Large intestine (tissue), 3 donors: ENCODE results near the gene CNNM3. TPM values are rescaled to one million over a fixed set of nuclear protein-coding genes. Genes with fewer than 3 reads are reported as not detected.
A peak's percentile ranks its signal among the peaks of the same experiment; 100 is the strongest.

Experiments
- DNase-seq, 2 donors: peaks; one replicate each; pipeline versions ENCODE4 v3.0.0 to v3.0.0-alpha.2; 2013
- H3K27ac ChIP-seq: one replicate; pipeline ENCODE4 v1.5.1; 2013; ENCODE audit warnings: low read length
- H3K27me3 ChIP-seq: 2 replicates; pipeline ENCODE4 v1.6.1; 2013; ENCODE audit warnings: low read length; ENCODE audit not compliant: control insufficient read depth, insufficient read depth
- H3K36me3 ChIP-seq: 2 replicates; pipeline ENCODE4 v1.6.1; 2013; ENCODE audit warnings: low read length; ENCODE audit not compliant: control insufficient read depth, insufficient read depth
- H3K4me1 ChIP-seq: one replicate; pipeline ENCODE4 v1.6.1; 2013; ENCODE audit warnings: low read length; ENCODE audit not compliant: control insufficient read depth, insufficient read depth
- H3K4me3 ChIP-seq: one replicate; pipeline ENCODE4 v1.5.1; 2013; ENCODE audit warnings: low read length
- H3K9me3 ChIP-seq: one replicate; pipeline ENCODE4 v1.6.1; 2013; ENCODE audit warnings: mild to moderate bottlenecking, low read depth, low read length, moderate library complexity; ENCODE audit not compliant: control insufficient read depth
- WGBS: methylation state at CpG from one replicate; pipeline ENCODE4 v1.1.5; 2013; ENCODE audit warnings: low lambda C conversion rate; ENCODE audit not compliant: insufficient coverage; 5-methylcytosine and 5-hydroxymethylcytosine counted together
- polyA plus RNA-seq: library from polyadenylated mRNA; unstranded; fragments of 120-200 nt; gene quantifications from one replicate; pipeline ENCODE4 v1.2.1, GENCODE V29; 2013

The CNNM3 gene
- polyA plus RNA-seq, 1 donor: 35.0 TPM

DNA sequence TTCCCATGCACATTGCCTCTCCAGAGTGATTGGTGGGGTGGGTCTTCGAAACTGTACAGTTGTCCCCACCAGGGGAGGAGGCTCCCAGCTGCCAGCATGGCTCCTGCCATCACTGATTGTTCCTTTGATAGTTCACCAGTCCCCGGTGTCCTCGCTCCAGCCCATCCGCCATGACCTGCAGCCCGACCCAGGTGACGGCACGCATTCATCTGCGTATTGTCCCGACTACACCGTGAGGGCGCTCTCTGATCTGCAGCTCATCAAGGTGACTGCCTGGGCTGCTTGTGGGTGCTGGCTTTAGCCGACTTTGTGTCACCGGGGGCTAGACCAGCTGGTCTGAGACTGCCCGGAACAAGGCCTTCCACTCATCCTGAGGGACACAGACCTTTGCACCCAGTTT is 12.4 kb downstream of the CNNM3 start:
- H3K4me1 ChIP-seq: peaks cover 20% of the 10 kb centered on the region
- no peak overlapping the region for H3K4me3 ChIP-seq
- peaks cover 85% of the 10 kb centered on the region for H3K36me3 ChIP-seq
- no peak overlapping the region for H3K27ac ChIP-seq
- no peak for DNase-seq
- H3K9me3 ChIP-seq: no peaks in the 10 kb centered on the region
- WGBS: no CpG with 5 or more reads among the region's 14 CpGs
- no peaks in the 10 kb centered on the region for H3K27me3 ChIP-seq

DNA sequence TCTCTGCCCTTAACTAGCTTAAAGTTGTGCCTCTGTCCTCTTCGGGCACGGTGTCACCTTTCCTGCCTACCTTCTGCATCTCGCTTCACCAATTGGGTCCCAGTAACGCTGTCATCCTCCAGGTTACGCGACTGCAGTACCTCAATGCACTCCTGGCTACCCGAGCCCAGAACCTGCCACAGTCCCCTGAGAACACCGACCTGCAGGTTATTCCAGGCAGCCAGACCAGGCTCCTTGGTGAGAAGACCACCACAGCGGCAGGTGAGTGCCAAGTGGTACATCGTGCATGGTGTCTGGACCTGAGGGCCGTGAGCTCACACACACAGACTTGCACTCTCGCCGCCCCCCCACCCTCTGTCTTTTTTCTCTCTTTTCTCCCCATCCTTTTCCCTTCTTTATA is 12.8 kb downstream of the CNNM3 start:
- Histone ChIP-seq H3K9me3 (no peaks in the 10 kb centered on the region), H3K27ac (no peak overlapping the region), H3K27me3 (no peaks in the 10 kb centered on the region), H3K4me3 (no peak overlapping the region), H3K36me3 (peaks cover 83% of the 10 kb centered on the region), H3K4me1 (peaks cover 21% of the 10 kb centered on the region)
- 100% methylated on average over 1 of the region's 13 CpGs for WGBS
- DNase-seq: no peak

DNA sequence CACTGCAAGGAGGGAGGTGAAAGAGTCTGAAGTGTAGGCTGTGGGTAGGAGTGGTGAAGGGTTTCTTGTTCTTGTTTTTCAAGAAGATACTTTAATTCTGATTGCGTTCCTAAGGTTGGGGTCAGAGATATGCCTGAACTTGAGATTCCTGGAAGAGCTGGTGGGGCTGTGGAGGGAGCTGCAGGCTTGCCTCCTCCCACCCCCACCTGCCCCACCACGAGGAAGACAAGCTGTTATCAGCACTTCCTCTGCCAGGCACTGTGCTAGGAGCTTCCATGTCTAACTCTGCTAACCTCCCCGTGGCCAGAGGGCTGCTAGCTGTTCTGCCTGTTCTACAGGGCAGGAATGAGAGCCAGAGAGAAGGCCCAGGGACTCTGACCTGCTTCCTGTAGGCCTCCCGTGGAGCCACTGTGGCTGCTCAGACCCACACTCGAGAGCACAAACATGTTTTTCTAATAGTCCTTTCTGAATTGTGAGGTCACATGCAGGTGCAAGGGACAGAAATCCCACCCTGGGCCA is 14.0 kb downstream of the CNNM3 start:
- WGBS: no CpG with 5 or more reads among the region's 5 CpGs
- Histone ChIP-seq H3K4me3 (no peak overlapping the region), H3K9me3 (no peaks in the 10 kb centered on the region), H3K27me3 (no peaks in the 10 kb centered on the region), H3K4me1 (peaks cover 14% of the 10 kb centered on the region), H3K36me3 (peaks cover 84% of the 10 kb centered on the region), H3K27ac (no peak overlapping the region)
- no peak for DNase-seq

DNA sequence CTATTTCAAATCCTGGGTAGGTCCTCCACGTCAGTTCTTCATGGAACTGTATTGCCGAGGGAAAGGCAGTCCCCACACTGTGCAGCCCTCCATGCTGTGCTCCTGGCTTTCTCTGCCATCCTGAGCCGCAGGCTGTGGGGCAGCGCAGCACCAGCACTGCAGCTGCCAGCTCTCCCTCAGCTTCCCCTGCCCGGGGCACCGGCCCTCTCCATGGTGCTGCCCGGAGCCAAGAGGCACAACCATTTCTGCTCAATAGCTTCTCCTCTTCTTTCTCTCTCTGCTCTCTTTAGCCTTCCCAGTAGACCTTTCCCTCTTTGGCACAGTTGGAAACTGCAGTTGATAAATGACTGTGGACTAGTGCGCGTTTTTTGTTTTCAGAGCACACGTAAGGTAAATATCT is 15.6 kb downstream of the CNNM3 start:
- DNase-seq: no peak
- Histone ChIP-seq H3K4me3 (no peak overlapping the region), H3K9me3 (no peaks in the 10 kb centered on the region), H3K27ac (no peak overlapping the region), H3K27me3 (no peaks in the 10 kb centered on the region), H3K4me1 (peaks cover 14% of the 10 kb centered on the region), H3K36me3 (peaks cover 76% of the 10 kb centered on the region)
- WGBS: no CpG with 5 or more reads among the region's 10 CpGs

DNA sequence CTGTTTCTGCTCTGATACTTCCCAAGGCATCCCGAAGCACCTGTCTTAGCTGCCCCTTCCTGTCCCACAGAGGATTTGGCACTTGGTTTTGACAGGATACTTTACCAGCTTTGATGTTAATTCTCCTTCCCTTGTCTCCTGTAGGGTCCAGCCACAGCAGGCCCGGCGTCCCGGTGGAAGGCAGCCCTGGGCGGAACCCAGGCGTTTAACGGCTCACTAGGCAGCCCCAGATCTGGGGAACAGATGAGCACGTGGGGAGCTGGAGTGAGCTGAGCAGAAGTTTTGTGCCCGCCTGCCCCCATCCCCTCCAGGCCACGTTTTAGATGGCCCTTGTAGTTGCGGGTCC is 16.3 kb downstream of the CNNM3 start:
- H3K4me1 ChIP-seq: peaks cover 14% of the 10 kb centered on the region
- no CpG with 5 or more reads among the region's 11 CpGs for WGBS
- H3K4me3 ChIP-seq: no peak overlapping the region
- H3K27ac ChIP-seq: no peak overlapping the region
- no peaks in the 10 kb centered on the region for H3K27me3 ChIP-seq
- DNase-seq: no peak
- peaks cover 71% of the 10 kb centered on the region for H3K36me3 ChIP-seq
- no peaks in the 10 kb centered on the region for H3K9me3 ChIP-seq

DNA sequence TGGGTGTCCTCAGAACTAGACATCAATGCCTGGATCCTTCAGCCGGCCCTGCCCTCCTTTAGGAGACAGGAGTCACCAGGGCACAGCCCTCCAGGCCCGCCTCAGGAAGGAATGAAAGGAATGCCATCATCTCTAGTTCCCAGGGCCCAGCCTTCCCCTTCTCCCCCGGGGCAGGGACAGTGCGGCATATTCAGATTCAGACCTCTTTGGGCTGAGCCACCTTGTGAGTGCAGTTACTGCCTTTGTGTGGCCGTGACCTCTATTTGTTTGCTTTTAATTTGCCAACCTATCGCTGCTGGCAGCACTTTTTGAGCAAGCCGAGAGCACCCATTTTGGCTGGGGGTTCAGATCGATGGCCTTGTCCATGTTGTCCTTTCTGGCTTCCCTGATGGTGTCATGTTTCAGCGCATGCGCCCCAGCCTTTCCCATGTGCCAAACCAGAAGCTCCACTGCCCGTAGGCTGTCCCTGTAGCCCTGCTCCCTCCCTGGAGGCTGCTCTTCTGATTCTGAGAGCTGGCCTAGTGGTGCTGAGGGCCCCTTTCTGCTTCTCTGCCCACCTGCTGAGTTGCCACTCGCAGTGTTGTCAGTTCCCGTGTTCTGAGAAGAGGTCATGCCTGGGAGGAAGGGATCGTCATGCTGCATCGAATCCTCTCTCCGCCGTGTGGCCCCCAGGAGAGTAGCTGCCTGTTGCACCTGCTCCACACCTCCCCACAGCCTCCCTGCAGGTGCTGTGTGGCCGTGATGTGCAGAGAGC is 16.9 kb downstream of the CNNM3 start:
- peaks cover 70% of the 10 kb centered on the region for H3K36me3 ChIP-seq
- H3K9me3 ChIP-seq: no peaks in the 10 kb centered on the region
- no peak overlapping the region for H3K4me3 ChIP-seq
- H3K27me3 ChIP-seq: no peaks in the 10 kb centered on the region
- H3K27ac ChIP-seq: no peak overlapping the region
- WGBS: no CpG with 5 or more reads among the region's 18 CpGs
- peak; percentile 40 to 48 for DNase-seq
- H3K4me1 ChIP-seq: peaks cover 14% of the 10 kb centered on the region

DNA sequence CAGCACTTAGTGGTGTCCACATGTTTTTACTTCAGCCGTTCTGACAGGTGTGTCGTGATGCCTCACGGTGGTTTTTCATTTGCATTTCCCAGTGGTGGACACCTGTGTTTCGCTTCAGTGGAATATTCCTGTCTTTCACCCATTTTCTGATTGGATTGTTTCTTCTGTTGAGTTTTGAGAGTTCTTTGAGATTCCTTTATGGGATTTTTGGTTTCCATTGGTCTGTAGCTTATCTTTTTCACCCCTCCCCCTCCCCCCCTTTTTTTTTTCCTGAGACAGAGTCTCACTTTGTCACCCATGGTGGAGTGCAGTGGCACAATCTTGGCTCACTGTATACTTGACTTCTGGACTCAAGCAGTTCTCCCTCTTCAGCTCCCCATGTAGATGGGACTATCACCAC is 19.8 kb downstream of the CNNM3 start:
- no peak for DNase-seq
- Histone ChIP-seq H3K4me1 (peaks cover 19% of the 10 kb centered on the region), H3K9me3 (no peaks in the 10 kb centered on the region), H3K27me3 (no peaks in the 10 kb centered on the region), H3K4me3 (no peak overlapping the region), H3K27ac (no peak overlapping the region), H3K36me3 (peaks cover 58% of the 10 kb centered on the region)
- no CpG with 5 or more reads among the region's 4 CpGs for WGBS

DNA sequence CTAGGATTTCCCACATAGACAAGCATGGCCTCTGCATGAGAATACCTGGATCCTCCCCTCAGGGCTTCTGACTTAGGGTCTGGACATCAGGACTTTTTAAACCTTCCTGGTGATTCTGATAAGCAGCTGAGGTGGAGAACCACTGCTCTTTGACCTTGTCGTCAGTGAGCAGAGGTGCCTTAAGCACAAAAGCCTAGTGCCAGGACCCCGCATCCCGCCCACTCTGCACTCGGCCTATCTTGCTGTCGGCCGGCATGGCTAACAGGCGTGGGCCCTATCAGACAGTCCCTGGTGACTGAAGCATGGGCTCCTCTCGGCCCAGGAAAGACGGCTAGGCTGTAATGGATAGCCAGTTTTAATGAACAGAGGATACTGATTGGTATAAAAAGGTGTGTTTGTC is 21.5 kb downstream of the CNNM3 start:
- no CpG with 5 or more reads among the region's 9 CpGs for WGBS
- H3K36me3 ChIP-seq: peaks cover 40% of the 10 kb centered on the region
- H3K27ac ChIP-seq: no peak overlapping the region
- H3K4me1 ChIP-seq: peaks cover 15% of the 10 kb centered on the region
- no peaks in the 10 kb centered on the region for H3K27me3 ChIP-seq
- DNase-seq: no peak
- H3K9me3 ChIP-seq: no peaks in the 10 kb centered on the region
- no peak overlapping the region for H3K4me3 ChIP-seq

DNA sequence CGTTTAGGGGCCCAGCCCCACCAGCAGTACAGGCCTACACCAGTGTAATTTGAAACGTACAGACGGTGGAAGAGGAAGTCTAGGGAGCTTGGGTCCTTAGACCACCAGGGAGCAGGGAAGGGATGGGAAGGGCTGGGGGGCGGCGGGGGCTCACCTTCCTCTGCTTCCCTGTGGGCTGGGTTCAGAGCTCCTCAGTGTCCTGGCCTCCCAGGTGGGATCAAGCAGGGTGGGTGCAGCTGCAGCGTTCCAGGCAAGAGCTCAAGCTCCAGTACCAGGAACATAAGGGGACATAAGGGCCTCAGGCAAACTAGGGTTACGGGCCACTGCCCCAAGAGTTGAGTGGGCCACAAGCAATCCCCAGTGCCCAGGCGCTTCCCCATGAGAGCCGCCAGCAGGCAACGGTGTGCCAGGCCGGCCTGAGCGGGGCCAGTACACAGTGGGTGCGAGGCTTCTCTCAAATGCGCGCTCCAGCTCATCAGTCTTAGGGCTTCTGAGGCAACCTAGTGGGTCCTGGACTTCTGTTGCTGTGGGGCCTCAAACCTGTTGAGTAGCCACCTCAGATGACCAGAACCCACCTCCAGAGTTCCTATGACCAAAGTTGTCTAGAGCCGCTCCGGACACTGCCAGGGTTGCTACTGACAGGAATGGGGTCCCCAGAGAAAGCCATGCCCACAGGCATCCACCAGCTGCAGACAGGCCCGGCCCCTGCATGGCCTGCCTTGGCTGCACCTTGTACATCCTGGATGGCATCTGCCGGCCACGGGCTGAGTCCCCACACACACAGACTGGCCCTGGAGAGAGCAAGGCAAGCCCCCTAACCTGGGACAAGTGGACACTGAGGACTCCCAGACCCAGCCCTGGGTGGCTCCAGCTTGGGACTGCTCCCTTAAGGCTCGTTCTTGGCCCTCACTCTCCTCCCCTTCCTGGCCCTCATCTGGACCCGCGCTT is 22.6 kb downstream of the CNNM3 start:
- Histone ChIP-seq H3K36me3 (peaks cover 36% of the 10 kb centered on the region), H3K27me3 (no peaks in the 10 kb centered on the region), H3K4me3 (no peak overlapping the region), H3K27ac (no peak overlapping the region), H3K4me1 (peaks cover 5% of the 10 kb centered on the region), H3K9me3 (no peaks in the 10 kb centered on the region)
- no CpG with 5 or more reads among the region's 23 CpGs for WGBS
- DNase-seq: no peak

DNA sequence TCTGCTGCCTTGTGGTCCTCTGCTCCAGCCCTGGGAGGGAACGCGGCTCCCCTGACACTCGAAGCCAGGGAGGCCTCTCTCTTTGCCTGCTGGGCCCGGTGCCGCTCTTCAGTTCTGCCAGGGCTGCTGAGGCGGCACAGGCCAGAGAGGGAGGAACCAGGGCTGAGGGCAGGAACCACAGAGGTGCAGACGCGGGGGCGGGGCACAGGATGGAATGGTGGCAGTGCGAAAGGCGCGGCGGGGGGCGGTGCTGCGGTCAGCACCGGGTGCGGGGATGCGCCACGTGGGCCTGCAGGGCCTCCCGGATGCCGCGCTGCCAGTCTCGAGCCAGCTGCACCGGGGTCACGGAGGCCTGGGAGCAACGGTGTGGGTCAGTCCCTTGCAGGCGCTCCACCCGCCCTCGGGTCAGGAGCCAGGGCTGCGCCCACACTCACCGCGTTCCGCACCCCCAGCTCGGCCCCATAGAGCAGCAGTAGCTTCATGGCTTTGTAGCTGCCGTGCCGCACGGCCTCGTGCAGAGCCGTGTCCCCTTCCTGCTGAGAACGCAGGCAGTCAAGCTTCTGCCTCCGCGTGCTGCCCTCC is 23.3 kb downstream of the CNNM3 start:
- Histone ChIP-seq H3K9me3 (no peaks in the 10 kb centered on the region), H3K27ac (no peak overlapping the region), H3K4me3 (no peak overlapping the region), H3K4me1 (peaks cover 5% of the 10 kb centered on the region), H3K27me3 (no peaks in the 10 kb centered on the region), H3K36me3 (peaks cover 37% of the 10 kb centered on the region)
- WGBS: no CpG with 5 or more reads among the region's 42 CpGs
- peak in 1 of 2 donors; percentile 34 for DNase-seq
